ENCODE measurements around the gene LYAR.

DNA sequence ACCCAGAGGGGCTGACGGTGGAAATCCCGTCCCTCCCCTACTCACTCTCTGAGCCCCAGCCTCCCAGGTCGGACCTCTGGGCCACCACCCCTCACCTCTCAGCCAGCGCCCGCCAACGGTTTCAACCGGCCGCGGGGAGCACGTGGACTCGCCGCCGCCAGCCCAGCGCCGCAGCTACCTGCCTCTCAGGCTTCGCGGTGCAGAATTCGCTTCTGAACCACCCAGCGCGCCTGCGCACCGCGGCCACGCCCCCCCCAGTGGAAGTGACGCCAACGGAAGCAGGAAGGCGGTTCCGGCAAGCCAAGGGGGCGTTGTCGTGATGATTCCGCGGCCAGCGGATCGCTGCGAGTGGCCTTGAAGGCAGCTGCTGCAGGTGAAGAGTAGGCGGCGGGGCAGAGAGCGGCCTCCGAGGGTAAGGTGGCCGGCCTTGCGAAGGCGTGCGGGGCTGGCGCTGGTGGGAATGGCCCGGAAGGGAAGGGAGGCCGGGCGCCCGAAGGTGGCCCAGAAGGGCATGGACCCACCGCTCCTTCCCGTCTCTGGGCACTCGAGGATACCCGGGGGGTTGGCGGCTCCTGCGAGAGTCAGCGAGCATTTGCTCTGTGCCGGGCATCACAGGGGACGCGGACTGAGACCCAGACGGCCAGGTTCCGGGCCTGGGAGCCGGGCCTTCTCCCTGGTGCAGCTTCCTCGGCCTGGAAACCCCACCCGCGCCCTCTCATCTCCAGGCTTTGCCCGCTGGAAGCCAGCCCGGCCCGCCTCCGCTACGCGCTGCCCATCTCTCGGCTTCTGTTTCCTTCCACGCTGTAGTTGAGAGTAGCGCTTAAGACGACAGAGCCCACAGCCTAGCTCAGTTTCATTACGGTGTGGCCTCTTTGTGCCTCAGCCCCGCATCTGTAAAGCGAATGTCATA, at the start of gene LYAR, which contains the start of gene ZBTB49:
- TF ChIP-seq POLR2A (IDR thresholded peaks at IDR 0.05): peak in 2 of 3 donors; percentile 35 to 47
- TF ChIP-seq, protein P1, sequence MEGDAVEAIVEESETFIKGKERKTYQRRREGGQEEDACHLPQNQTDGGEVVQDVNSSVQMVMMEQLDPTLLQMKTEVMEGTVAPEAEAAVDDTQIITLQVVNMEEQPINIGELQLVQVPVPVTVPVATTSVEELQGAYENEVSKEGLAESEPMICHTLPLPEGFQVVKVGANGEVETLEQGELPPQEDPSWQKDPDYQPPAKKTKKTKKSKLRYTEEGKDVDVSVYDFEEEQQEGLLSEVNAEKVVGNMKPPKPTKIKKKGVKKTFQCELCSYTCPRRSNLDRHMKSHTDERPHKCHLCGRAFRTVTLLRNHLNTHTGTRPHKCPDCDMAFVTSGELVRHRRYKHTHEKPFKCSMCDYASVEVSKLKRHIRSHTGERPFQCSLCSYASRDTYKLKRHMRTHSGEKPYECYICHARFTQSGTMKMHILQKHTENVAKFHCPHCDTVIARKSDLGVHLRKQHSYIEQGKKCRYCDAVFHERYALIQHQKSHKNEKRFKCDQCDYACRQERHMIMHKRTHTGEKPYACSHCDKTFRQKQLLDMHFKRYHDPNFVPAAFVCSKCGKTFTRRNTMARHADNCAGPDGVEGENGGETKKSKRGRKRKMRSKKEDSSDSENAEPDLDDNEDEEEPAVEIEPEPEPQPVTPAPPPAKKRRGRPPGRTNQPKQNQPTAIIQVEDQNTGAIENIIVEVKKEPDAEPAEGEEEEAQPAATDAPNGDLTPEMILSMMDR (IDR thresholded peaks at IDR 0.05 in 8 of 11, conservative IDR thresholded peaks at IDR 0.05 in 3 of 11): peak in 3 of 11 experiments; percentile 11 to 36 (median 29)
- TF ChIP-seq POLR2AphosphoS5 (IDR thresholded peaks at IDR 0.05): peak; percentile 96 to 98 (median 97)
